Nucleus accumbens (tissue), 56 donors: ENCODE results near the gene DNAJC17.

Experiments
- DNase-seq, 56 donors: peaks; one replicate each; lab custom pipeline; 2025; lab: John Stamatoyannopoulos, UW

DNAJC17 gene

DNA sequence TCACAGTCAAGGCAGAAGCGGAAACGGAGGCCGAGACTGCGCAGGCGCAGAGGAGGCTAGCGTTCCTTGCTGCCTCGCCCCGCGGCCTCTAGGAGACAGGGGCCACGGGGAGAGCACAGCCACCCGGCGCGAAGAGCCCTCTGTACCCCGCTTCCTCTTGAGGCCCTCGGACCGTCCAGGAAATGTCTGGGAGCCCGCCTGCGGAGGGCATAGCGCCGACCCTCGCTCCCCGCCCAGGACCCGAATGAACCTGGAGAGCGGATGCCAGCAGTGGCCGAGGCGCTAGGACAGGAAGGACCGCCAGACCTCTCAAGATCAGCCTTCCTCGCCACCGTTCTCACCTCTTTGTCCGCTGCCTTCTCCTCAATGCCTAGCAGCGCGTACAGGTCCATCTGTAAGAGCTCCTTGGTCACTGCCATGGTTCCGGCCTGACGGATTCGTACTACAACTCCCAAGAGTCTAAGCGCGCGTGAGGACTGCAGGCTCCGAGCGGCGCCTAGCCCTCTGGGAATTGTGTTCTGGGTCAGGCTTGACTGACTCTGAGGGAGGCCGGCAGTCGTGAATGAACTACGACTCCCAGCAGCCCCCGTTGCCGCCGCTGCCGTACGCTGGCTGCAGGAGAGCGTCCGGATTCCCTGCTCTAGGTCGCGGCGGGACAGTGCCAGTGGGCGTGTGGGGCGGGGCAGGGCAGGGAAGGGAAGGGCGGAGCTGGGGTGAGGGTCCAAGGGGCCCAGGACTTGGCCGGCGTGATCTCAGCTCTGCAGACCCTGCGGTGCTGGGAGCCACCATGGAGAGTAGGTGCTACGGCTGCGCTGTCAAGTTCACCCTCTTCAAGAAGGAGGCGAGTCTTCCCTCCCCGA lies at the start of gene DNAJC17, which contains the start of gene ZFYVE19:
DNAJC17 (minus strand) TSS at position 446 of the 860 bp plus-strand sequence; CDS start at position 419, 27 bp downstream.
ZFYVE19 (plus strand) TSS at position 62 of the 860 bp plus-strand sequence; CDS start at position 563, 501 bp downstream.
- DNase-seq = peak; percentile 80 to 99 (median 96)

- DNase-seq = no peak
Observed at GRCh38 chr15:40856746-40857145, 49.5 kb upstream of the DNAJC17 start.

GRCh38 chr15:40855706-40856234 lies 48.5 kb upstream of the DNAJC17 start:
- DNase-seq = no peak

DNA sequence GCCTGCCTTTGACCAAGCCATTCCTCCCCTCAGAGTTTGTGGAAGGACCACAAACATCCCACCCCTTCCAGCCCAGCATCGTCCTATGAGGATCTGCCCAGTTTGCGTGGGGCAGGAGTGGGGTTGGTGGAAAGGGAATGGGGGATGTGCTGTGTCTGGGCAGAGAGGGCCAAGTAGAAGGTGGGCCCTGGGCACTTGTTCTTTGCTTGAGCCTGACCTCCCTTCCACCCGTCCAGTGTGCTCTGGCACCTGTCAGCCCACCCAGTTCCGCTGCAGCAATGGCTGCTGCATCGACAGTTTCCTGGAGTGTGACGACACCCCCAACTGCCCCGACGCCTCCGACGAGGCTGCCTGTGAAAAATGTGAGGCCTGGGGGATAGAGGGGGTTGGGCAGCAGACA lies 46.9 kb upstream of the DNAJC17 start:
- DNase-seq = no peak

DNA sequence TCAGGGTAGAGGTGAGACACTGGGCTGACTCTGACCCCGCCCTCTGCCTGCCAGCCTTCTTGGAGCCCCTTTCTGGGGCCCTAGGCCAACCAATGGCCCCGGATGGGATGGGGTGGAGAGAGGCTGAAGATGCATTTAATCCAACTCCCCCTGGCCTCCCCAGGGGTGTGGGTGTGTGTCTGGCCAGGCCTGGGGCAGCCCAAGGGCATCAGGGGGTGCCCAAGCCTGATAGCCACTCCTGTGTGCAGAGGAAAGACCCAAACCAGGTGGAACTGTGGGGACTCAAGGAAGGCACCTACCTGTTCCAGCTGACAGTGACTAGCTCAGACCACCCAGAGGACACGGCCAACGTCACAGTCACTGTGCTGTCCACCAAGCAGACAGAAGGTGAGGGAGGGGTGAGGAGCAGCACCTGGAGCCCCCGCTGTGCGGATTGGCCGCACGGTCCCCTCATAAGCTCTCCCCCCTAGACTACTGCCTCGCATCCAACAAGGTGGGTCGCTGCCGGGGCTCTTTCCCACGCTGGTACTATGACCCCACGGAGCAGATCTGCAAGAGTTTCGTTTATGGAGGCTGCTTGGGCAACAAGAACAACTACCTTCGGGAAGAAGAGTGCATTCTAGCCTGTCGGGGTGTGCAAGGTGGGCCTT lies 46.1 kb upstream of the DNAJC17 start:
- DNase-seq = no peak

DNA sequence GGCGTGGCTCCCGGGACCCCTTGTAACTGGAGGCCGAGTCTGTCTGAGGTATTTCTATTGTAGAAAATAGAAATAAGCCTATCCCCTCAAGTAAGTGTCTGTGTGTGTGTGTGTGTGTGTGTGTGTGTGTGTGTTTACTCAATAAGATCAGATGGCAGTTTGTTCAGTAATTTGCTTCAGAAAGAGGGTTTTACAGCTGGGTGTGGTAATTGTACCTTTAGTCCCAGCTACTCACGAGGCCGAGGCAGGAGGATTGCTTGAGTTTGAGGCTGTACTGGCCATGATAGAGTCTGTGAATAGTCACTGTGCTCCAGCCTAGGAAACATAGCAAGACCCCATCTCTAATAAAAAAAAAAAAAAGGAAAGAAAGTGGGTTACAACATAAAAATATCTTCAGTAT lies 45.3 kb upstream of the DNAJC17 start:
- DNase-seq = no peak

DNA sequence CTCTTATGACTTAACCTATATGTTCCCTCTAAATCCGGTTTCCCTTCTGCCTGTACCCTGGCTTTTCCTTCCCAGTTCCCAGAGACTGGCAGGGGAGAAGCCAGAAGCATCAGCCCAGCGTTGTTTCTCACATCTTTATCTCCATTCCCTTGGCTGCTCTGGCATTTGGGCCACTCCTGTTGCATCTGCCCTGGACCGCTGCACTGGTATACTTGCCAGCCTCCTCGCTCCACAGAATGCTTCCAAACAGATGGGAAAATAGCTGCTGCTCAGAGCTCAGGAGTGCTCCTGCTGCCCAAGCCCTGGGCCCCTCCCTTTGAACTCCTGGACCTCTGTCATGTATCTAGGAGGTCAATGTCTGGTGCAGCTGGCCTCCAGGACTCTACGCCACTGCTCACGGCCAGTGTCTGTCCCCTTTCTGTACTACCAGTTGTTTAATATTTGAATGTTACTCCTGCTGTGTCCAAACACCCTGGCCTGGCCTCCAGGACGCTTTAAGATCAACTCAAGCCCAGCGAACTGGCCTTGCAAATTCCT lies 43.4 kb upstream of the DNAJC17 start:
- DNase-seq = no peak

DNA sequence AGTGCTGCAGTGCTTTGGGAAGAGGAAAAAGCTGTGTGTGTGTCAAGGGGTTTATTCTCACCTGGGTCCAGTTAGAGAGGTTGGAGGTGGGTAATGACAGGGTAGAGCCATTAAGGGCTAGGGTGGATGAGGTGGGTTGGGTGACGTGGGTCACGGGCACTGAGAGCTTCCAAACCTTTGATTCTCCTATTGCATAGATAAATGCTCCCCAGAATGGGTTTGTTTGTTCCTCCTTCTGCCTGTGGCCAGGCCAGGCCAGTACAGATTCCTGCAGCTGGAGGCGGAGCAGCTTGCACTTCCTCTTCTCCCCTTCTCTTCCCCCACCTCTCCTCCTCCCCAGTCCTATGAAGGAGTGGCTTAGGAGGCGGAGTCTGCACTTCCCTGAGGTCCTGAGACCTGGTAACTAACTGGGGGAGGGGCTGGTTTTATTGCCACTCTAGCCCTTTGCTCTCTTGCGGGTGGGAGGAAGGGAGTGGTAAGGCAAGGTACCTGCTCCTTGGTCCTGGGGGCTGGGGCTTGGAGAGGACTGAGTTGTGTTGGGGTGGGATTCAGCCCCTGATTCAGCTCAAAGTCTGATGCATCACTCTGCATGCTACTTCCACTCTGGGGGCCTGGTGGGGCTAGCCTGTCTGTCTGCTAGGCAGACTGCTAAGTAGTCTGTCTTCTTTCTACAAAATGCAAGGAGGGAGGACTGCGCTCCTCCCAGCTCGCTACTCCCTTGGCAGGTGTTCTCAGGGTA lies 40.1 kb upstream of the DNAJC17 start:
- DNase-seq = peak in 12 of 56 donors; percentile 2 to 46 (median 20)

GRCh38 chr15:40846841-40847222 lies 39.6 kb upstream of the DNAJC17 start:
- DNase-seq = no peak

GRCh38 chr15:40845511-40846284 lies 38.4 kb upstream of the DNAJC17 start:
- DNase-seq = no peak

DNA sequence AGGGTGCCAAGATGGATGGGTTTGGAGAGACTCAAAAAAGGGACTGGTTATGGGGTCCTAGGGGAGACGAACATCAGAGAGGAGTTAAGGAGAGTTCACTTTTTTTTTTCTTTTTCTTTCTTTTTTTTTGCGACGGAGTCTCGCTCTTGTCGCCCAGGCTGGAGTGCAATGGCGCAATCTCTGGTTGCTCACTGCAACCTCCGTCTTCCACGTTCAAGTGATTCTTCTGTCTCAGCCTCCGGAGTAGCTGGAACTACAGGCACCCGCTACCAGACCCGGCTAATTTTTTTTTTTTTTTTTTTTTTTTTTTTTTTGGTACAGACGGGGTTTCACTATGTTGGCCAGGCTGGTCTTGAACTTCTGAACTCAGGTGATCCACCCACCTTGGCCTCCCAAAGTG lies 37.8 kb upstream of the DNAJC17 start:
- no peak for DNase-seq

GRCh38 chr15:40844696-40845030 lies 37.4 kb upstream of the DNAJC17 start:
- no peak for DNase-seq

DNA sequence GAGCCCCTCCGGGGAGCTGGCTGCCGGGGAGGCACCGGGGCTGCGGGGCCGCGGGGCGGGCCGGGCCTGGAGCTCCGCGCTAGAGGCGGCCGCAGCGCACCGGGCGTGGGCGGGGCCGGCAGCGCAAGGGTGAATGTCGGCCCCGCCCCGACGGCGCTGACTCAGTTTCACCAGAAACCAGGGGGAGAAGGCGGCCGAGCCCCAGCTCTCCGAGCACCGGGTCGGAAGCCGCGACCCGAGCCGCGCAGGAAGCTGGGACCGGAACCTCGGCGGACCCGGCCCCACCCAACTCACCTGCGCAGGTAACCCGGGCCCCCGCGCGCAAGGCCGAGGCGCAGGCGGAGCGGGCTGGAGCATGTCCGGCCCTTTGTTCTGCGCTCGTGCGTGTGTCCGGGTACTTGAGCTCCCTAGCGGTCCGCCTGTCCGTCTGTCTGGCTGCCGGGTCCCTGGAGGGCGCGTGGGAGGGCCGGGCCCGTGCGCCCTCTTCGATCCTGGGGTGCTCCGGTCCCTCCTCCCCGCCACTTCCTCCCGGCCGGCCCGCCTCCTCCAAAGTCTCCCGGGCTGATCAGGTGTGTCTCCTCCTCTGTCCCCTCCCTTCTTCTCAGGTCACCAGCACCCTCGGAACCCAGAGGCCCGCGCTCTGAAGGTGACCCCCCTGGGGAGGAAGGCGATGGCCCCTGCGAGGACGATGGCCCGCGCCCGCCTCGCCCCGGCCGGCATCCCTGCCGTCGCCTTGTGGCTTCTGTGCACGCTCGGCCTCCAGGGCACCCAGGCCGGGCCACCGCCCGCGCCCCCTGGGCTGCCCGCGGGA lies 36.8 kb upstream of the DNAJC17 start, which contains the start of gene SPINT1:
SPINT1 (plus strand) TSS at position 164 of the 811 bp plus-strand sequence; CDS start at position 671, 507 bp downstream.
- DNase-seq = peak in 1 of 56 donors; percentile 2

GRCh38 chr15:40843261-40843884 lies 36.1 kb upstream of the DNAJC17 start:
- DNase-seq = no peak

- no peak for DNase-seq
Observed at GRCh38 chr15:40841741-40842140, 34.5 kb upstream of the DNAJC17 start.

- DNase-seq = no peak
Observed at GRCh38 chr15:40838756-40839155, 31.5 kb upstream of the DNAJC17 start.

- no peak for DNase-seq
Observed at GRCh38 chr15:40836020-40836419, 28.7 kb upstream of the DNAJC17 start.

DNA sequence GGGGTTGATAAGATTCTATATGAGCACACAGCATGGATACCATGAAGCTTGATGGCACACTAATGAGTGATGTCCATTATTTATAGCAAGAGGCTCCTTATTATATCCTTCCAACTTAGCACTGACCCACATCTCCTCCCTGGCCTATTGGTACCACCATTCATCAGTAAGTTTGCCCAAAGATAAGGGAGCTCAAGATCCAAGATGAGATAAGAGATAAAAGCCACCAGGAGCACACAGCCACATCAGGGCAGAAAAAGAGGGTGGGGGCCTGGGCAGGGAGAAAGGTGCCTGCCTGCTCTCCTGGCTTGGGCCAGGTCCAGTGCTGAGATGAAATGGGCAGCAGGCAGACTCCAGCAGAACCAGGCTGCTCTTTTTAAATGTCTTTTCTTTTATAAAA lies 25.6 kb upstream of the DNAJC17 start:
- no peak for DNase-seq
